Natural killer cell (primary cell): Measurements from ENCODE around the gene SLC8A1. TPM values are rescaled to one million over a fixed set of nuclear protein-coding genes. Genes with fewer than 3 reads are reported as not detected.

Experiments used
- ATAC-seq, 3 donors: fragments of 150-1000 bp in 2 of 3; fragments of 200-7000 bp in 1 of 3; cut with Tn5 transposase; 1 replicate in 1 of 3; 2 replicates in 2 of 3; pipeline ENCODE4 v1.10.0; 2021; ENCODE audit warnings: mild to moderate bottlenecking in 2 of 3, moderate library complexity in 2 of 3
- DNase-seq, 2 donors: peaks; one replicate each; pipeline versions ENCODE4 v3.0.0 to v3.0.0-alpha.2; 2013 to 2021; ENCODE audit warnings: mixed read lengths in 1 of 2
- H3K27ac ChIP-seq: one replicate; pipeline ENCODE4 v1.5.1; 2013; ENCODE audit warnings: mild to moderate bottlenecking, low read length
- H3K27me3 ChIP-seq: one replicate; pipeline ENCODE4 v1.6.1; 2013; ENCODE audit warnings: low read length; ENCODE audit not compliant: control insufficient read depth, insufficient read depth
- H3K36me3 ChIP-seq: one replicate; pipeline ENCODE4 v1.6.1; 2013; ENCODE audit warnings: low read length; ENCODE audit not compliant: control insufficient read depth, insufficient read depth
- H3K4me1 ChIP-seq: one replicate; pipeline ENCODE4 v1.6.1; 2013; ENCODE audit warnings: low read length; ENCODE audit not compliant: control insufficient read depth, insufficient read depth
- H3K4me3 ChIP-seq: one replicate; pipeline ENCODE4 v1.5.1; 2013; ENCODE audit warnings: low read length
- H3K9me3 ChIP-seq: one replicate; pipeline ENCODE4 v1.6.1; 2013; ENCODE audit warnings: low read length; ENCODE audit not compliant: control insufficient read depth, insufficient read depth
- H3K27ac Mint-ChIP-seq, 2 donors: one replicate each; pipeline ENCODE4 v1.8.0; 2022; ENCODE audit warnings: mild to moderate bottlenecking in 2 of 2, mixed read lengths in 2 of 2, moderate library complexity in 1 of 2
- H3K27me3 Mint-ChIP-seq, 2 donors: one replicate each; pipeline ENCODE4 v1.8.0; 2022; ENCODE audit warnings: low read depth in 2 of 2, mixed read lengths in 2 of 2
- H3K36me3 Mint-ChIP-seq: one replicate; pipeline ENCODE4 v1.8.0; 2022; ENCODE audit warnings: mixed read lengths
- H3K4me1 Mint-ChIP-seq, 2 donors: one replicate each; pipeline ENCODE4 v1.8.0; 2022; ENCODE audit warnings: mixed read lengths in 2 of 2
- H3K4me3 Mint-ChIP-seq: one replicate; pipeline ENCODE4 v1.8.0; 2022; ENCODE audit warnings: mild to moderate bottlenecking, moderate library complexity, mixed read lengths
- H3K9me3 Mint-ChIP-seq, 2 donors: one replicate each; pipeline ENCODE4 v1.8.0; 2022; ENCODE audit warnings: mixed read lengths in 2 of 2
- whole genome bisulfite sequencing: methylation state at CpG from one replicate; pipeline ENCODE4 v1.1.7; 2013; ENCODE audit warnings: missing lambda C conversion rate; ENCODE audit not compliant: insufficient coverage; 5-methylcytosine and 5-hydroxymethylcytosine counted together
- intact Hi-C: fragments of 100-400 bp; cut with micrococcal nuclease; formaldehyde crosslinking; loops from one replicate; pipeline ENCODE4 v1.14.2; 2022
- total RNA-seq, 4 donors: library from RNA; stranded (reverse); fragments of 120-200 nt in 1 of 4; gene quantifications; one replicate each; pipeline versions ENCODE4 v1.2.3 to v1.2.4, GENCODE V29; 2013 to 2022
- TF ChIP-seq, protein P1 (sequence below): fragments of 200-600 bp; IDR thresholded peaks from one replicate; pipeline ENCODE4 v1.8.0; 2022; ENCODE audit warnings: antibody characterized with exemption

The SLC8A1 gene
- total RNA-seq, 3 donors from 2014 or later (not counting 1 experiment from before 2014, with no cell fraction given): 1.4 to 4.7 (median 3.6) TPM

DNA sequence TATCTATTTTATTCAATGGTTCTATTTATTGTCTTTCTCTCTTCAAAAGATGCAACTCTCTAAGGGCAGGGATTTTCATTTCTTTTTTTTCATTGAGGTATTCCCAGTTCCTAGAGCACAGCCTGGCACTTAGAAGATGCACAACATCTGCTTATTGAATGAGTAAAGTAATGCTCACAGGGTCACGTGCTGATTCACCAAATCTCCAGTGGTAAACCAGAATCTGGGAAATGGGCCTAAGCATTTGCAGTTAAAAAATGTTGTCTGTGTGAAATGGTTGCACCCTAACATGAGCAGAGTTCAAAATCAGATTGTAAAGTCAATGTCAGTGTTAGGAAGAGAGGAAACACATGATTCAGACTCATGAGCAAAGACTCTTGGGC is 15.8 kb downstream of the SLC8A1 start:
- H3K4me1 ChIP-seq: no peaks in the 10 kb centered on the region
- H3K4me3 ChIP-seq: no peak overlapping the region
- TF ChIP-seq, protein P1, sequence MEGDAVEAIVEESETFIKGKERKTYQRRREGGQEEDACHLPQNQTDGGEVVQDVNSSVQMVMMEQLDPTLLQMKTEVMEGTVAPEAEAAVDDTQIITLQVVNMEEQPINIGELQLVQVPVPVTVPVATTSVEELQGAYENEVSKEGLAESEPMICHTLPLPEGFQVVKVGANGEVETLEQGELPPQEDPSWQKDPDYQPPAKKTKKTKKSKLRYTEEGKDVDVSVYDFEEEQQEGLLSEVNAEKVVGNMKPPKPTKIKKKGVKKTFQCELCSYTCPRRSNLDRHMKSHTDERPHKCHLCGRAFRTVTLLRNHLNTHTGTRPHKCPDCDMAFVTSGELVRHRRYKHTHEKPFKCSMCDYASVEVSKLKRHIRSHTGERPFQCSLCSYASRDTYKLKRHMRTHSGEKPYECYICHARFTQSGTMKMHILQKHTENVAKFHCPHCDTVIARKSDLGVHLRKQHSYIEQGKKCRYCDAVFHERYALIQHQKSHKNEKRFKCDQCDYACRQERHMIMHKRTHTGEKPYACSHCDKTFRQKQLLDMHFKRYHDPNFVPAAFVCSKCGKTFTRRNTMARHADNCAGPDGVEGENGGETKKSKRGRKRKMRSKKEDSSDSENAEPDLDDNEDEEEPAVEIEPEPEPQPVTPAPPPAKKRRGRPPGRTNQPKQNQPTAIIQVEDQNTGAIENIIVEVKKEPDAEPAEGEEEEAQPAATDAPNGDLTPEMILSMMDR: no peak
- H3K4me1 Mint-ChIP-seq: no peaks in the 10 kb centered on the region
- H3K27me3 ChIP-seq: no peaks in the 10 kb centered on the region
- H3K36me3 ChIP-seq: no peaks in the 10 kb centered on the region
- H3K36me3 Mint-ChIP-seq: no peaks in the 10 kb centered on the region
- no peak overlapping the region for H3K27ac Mint-ChIP-seq
- no peak for DNase-seq
- intact Hi-C loops: no loop called here
- no peak overlapping the region for H3K27ac ChIP-seq
- 55% methylated on average over 1 of the region's 1 CpG for WGBS
- ATAC-seq: no peak
- peaks cover 2 to 13% of the 10 kb centered on the region in 2 donors for H3K9me3 Mint-ChIP-seq
- H3K9me3 ChIP-seq: no peaks in the 10 kb centered on the region
- H3K4me3 Mint-ChIP-seq: no peak overlapping the region
- peaks cover 0 to 3% of the 10 kb centered on the region in 2 donors for H3K27me3 Mint-ChIP-seq

DNA sequence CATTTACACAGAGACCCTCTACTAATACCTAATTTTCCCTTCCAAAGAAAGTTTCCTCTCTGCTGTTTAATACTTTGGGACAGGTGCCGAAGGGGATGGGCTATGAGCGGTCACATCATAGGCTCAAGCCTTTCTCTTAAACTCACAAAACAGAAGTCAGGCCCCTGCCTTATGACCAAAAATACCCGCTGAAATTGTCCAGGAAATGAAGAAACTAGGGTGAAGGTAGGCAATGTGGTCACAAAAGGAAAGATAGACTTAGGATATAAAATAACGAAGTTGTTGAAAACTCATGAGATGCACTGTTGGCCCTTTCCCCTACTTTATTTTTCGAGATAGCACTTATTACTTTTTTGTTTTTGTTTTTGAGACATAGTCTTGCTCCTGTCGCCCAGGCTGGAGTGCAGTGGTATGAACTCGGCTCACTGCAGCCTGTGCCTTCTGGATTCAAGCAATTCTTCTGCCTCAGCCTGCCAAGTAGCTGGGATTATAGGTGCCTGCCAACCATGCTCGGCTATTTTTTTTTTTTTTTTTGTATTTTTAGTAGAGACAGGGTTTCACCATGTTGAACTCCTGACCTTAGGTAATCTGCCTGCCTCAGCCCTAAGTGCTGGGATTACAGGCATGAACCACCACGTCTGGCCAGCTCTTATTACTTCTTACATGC is 16.3 kb downstream of the SLC8A1 start:
- Histone ChIP-seq H3K27me3 (no peaks in the 10 kb centered on the region), H3K4me3 (no peak overlapping the region), H3K27ac (no peak overlapping the region), H3K36me3 (no peaks in the 10 kb centered on the region), H3K4me1 (no peaks in the 10 kb centered on the region), H3K9me3 (no peaks in the 10 kb centered on the region)
- Mint-ChIP-seq H3K4me1 (no peaks in the 10 kb centered on the region), H3K36me3 (no peaks in the 10 kb centered on the region), H3K4me3 (no peak overlapping the region), H3K27me3 (peaks cover 0 to 3% of the 10 kb centered on the region in 2 donors), H3K9me3 (peaks cover 2 to 9% of the 10 kb centered on the region in 2 donors), H3K27ac (no peak overlapping the region)
- DNase-seq: no peak
- ATAC-seq: no peak
- TF ChIP-seq, protein P1: no peak
- intact Hi-C loops: no loop called here
- 72% methylated on average over 8 of the region's 9 CpGs for WGBS

DNA sequence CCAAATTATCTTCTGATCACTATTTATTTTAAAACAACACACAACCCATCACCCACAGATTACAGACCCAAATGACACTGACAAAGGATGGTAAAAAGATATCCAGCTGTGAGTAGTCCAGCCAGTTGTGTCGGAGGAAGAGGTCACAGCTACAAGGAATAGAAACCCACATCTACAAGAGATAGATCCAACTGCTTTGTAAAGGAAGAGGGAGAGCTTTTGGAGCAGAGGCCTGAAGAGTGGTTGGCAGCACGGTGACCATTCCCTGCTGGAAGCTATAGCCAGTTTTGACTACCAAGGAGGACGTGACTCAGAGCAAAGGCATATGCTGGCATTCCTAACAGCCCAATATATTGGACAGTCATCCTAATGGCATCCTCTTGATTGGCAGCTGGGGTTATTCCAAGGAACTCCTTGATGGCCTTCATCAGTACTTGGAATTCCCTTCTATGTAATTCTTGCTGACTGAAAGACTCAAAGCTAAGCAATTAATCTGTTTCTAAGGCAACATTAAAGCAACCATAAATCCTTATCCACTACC is 17.1 kb downstream of the SLC8A1 start:
- Mint-ChIP-seq H3K36me3 (no peaks in the 10 kb centered on the region), H3K27ac (no peak overlapping the region), H3K4me1 (no peaks in the 10 kb centered on the region), H3K9me3 (peaks cover 2 to 9% of the 10 kb centered on the region in 2 donors), H3K27me3 (peaks cover 0 to 3% of the 10 kb centered on the region in 2 donors), H3K4me3 (no peak overlapping the region)
- Histone ChIP-seq H3K27me3 (no peaks in the 10 kb centered on the region), H3K4me3 (no peak overlapping the region), H3K9me3 (no peaks in the 10 kb centered on the region), H3K36me3 (no peaks in the 10 kb centered on the region), H3K27ac (no peak overlapping the region), H3K4me1 (no peaks in the 10 kb centered on the region)
- TF ChIP-seq, protein P1: no peak
- DNase-seq (no peak), ATAC-seq (no peak)
- 77% methylated on average over 2 of the region's 3 CpGs for WGBS
- intact Hi-C loops: no loop called here

DNA sequence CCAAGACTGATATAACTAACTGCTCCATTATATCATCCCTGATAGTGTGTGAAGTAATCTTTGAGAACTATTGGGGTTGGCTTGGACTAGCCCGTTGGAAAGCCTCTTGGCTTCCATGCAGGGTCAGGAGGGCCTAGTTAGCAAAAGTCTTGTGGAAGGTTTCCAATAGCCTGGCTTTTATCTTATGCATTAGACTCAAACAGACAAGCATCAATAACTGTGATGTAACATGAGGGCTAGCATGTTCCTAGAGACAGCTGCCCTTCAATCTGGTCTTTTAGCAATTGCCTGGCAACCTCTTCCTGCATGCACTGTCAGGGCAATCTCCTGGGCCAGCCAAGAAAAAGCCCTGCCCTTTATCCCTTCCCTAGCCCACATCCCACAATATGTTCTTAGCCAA is 18.2 kb downstream of the SLC8A1 start:
- Mint-ChIP-seq H3K4me1 (no peaks in the 10 kb centered on the region), H3K9me3 (peaks cover 5 to 9% of the 10 kb centered on the region in 2 donors), H3K36me3 (no peaks in the 10 kb centered on the region), H3K4me3 (no peak overlapping the region), H3K27me3 (peaks cover 0 to 3% of the 10 kb centered on the region in 2 donors), H3K27ac (no peak overlapping the region)
- H3K36me3 ChIP-seq: no peaks in the 10 kb centered on the region
- 70% methylated on average over 1 of the region's 1 CpG for WGBS
- no peak overlapping the region for H3K27ac ChIP-seq
- intact Hi-C loops: no loop called here
- H3K4me3 ChIP-seq: no peak overlapping the region
- DNase-seq (no peak), ATAC-seq (no peak)
- no peaks in the 10 kb centered on the region for H3K27me3 ChIP-seq
- H3K9me3 ChIP-seq: no peaks in the 10 kb centered on the region
- TF ChIP-seq, protein P1: no peak
- no peaks in the 10 kb centered on the region for H3K4me1 ChIP-seq
